Lung microvascular endothelial cell (primary cell): ENCODE measurements around the gene SGO2. TPM values are rescaled to one million over a fixed set of nuclear protein-coding genes. Genes with fewer than 3 reads are reported as not detected.
"Not testable (repeated sequence)": the region's sequence is repeated elsewhere in the genome, so short reads cannot be mapped to it uniquely, and the experiment has no call there.

Source experiments
- DNase-seq, 2 donors: peaks; one replicate each; pipeline versions ENCODE4 v3.0.0 to v3.0.0-alpha.2; 2010; ENCODE audit warnings: low read depth in 2 of 2
- total RNA-seq: library from RNA; depleted of rRNA; stranded (reverse); fragments of >200 nt; gene quantifications from 2 replicates; pipeline ENCODE4 v1.2.1, GENCODE V29; 2014

SGO2 gene
- total RNA-seq, 1 donor from 2014 or later = 2.0 TPM

DNA sequence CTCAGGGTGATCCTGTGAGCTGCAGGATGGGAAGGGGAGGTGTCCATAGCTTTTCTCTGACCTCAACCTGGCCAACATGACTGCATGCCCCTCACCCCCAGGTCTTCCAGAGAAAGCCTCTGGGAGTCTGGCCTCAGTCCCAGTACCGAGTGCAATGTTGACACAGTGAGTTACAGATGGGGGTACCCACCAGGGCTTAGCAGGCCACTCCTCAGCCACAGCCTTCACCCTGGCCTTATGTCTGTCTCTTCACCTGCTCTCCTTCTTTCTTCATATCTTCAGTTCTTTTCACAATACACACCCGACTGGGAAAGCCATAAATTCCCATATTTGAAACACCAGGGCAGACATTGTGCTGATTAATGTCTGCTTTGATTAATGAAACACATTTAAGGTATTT lies 93.3 kb downstream of the SGO2 start:
- DNase-seq = no peak

- DNase-seq = no peak
These were observed 94.8 kb downstream of the SGO2 start for GRCh38 chr2:200620606-200621390.

DNA sequence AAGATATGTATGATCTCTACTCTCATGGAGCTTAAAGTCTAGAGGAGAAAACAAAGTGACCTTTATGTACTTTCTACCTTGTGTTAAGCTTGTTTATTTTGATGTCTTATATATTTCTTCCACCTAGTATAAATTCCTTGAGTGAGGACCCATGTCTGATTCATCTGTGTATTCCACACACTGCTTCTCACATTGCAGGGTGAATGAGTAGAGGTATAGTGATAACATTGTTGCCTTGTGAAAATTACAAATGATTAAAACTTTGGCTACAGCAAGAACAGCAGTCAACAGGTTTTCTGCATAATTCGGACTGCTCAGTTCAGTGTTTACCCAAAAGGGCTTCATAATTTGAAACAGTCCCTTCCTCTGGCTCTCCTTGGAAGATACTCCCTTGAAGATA lies 96.1 kb downstream of the SGO2 start:
- no peak for DNase-seq

DNA sequence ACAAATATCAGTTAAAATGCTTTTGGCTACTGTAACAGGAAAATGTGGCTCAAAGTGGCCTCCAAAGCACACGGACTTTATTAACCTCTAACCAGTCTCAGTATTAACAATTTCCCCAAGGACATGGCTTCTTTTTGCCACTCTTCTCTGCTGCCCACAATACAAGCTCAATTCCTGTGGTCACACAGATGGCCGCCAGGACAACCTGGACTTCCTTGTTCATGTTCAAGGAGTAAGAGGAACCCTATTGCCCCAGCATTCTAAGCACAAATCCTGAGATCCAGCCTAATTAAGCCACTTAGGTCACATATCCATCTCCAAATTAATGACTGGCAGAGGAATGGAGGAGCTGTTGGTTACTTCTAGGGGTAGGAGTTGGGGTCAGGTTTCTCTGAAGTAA lies 98.0 kb downstream of the SGO2 start:
- no peak for DNase-seq

DNA sequence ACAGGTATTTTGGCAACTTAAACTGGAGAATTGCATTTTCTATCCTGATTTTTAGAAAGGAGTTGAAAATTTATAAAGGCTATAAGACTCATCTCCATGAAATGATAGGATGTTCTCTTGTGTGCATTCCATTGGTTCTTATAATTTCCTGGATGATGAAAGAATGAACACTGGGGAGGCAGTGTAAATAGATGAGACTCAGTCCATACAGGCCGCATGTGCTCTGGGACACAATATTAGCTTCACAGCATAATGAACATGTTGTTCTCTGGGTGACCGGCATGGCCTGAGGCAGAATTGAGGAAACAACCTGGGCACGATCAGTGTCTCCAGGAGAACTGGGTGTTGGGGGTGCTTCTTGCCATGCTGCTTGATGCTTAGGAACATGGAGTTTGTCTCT lies 98.7 kb downstream of the SGO2 start:
- DNase-seq = peak in 1 of 2 donors; percentile 33

- DNase-seq = no peak
These were observed 99.3 kb downstream of the SGO2 start for GRCh38 chr2:200625282-200625681.

- no peak for DNase-seq
These were observed 100.0 kb downstream of the SGO2 start for GRCh38 chr2:200625958-200626363.

GRCh38 chr2:200627110-200627770 lies 101.2 kb downstream of the SGO2 start:
- DNase-seq = no peak

- not testable (repeated sequence) for DNase-seq
These were observed 102.5 kb downstream of the SGO2 start for GRCh38 chr2:200628461-200628860.

DNA sequence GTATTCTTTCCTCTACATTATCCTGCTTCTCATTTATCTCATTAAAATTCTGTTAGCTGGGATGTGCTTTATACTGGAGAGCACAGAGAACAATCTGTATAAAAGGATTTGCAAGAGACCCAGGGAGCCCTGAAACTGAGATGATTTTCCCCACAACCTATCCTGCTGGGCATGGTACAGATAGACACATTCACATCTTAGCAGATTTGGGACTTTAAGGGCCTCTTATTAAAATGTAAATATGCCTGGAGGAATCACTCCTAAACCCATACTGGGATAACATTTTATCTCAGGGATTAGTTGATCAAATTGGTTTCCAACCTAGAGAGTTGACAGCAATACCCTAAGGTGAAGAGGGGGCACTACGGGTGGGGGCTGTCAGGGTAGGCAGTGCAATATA lies 105.3 kb downstream of the SGO2 start:
- no peak for DNase-seq

Other genes with a start within 250 kb of the SGO2 start
- gene SPATS2L, start 219.5 kb upstream of the SGO2 start, total RNA-seq = 5.4 and 11.8 TPM in 2 replicates
- gene KCTD18, start 16.1 kb upstream of the SGO2 start, total RNA-seq = 7.2 and 7.9 TPM in 2 replicates
- gene AOX1, start 59.8 kb downstream of the SGO2 start, total RNA-seq = 0.20 and 6.1 TPM in 2 replicates